ENCODE data around the gene CLASRP.

CLASRP gene

DNA sequence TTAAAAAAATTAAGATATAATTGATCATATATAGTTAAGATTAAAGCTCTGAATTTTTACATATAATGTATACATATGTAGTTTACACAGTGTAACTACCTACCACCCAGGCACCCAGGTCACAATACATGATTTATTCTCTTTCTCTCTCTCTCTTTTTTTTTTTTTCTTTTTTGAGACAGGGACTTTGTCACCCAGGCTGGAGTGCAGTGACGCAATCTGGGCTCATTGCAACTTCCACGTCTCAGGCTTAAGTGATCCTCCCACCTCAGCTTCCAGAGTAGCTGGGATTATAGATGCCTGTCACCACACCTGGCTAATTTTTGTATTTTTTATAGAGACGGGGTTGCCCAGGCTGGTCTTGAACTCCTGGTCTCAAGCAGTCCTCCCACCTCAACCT, 18.8 kb upstream of the CLASRP start:
- no peak for DNase-seq (ENCODE audit: low read depth in 1 of 2, low spot score in 1 of 2)

GRCh38 chr19:45021971-45022370, 16.9 kb upstream of the CLASRP start:
- no peak for DNase-seq (ENCODE audit: low read depth in 1 of 2, low spot score in 1 of 2)

DNA sequence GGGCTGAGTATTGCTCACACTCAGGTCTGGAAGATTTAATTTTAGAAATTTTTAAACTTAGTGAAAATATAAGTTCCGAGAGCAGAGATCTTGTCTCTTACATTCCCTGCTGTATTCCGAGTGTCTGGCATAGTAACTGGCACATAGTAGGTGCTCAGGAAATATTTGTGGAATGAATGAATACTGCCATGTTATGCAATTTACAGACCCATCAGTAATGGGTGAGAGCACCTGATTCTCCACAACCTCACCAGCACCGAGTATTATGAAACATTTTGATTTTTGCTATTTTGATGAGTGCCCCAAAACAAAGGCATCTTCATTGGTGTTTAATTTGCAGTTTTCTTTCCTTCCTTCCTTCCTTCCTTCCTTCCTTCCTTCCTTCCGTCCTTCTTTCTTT, 15.8 kb upstream of the CLASRP start:
- DNase-seq (ENCODE audit: low read depth in 1 of 2, low spot score in 1 of 2), result no peak

DNA sequence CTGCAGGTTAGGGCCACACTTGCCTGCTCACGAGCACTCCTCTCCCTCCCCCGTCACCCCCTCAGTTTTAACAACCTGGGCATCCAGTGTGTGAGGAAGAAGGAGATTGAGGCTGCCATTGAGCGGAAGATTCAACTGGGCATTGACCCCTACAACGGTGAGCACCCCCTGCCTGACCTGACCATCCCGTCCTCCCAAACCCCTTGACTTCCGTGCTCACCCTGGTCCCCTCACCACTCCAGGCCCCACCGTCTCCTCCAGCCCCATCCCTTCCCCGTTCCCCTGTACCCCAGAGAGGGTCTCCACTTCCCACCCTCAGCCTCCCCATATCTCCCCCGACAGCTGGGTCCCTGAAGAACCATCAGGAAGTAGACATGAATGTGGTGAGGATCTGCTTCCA, 13.6 kb upstream of the CLASRP start:
- DNase-seq (ENCODE audit: low read depth in 1 of 2, low spot score in 1 of 2), result no peak

DNA sequence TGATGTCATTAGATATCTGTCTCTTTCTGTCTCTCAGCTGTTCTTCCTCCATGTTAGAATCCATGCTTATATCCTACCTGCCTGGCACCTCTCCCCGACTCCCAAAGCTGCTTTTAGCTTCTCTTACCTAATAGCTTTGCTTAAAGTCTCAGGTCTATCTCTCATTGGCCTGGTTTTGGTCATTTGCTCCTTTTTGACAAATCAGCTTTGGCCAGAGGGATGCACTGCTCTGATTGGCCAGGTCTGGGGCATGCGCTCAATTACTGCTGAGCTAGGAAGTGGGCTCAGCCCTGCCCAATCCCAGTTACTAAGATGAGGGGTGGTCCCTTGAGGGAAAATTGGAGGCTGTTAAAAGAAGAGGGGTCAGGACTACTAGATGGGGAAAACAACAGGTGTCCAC, 11.5 kb upstream of the CLASRP start:
- no peak for DNase-seq (ENCODE audit: low read depth in 1 of 2, low spot score in 1 of 2)

DNA sequence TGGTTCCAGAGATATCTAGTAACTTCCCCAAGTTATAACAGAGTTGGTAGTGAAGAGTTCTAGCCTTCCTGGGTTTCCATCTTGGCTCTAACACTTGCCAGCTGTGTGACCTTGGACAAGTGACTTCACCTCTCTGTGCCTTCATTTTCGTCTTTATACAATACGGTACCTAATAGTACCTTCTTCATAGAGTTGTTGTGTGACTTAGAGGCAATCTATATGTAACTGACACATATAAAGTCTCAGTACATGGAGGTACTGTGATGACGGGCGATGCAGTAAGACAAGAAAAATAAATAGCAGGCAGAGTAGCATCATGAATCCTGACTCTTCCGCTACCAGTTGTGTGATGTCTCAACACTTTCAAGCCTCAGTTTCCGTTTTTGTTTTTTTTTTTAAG, 8.0 kb upstream of the CLASRP start:
- no peak for DNase-seq (ENCODE audit: low read depth in 1 of 2, low spot score in 1 of 2)

GRCh38 chr19:45032421-45032820, 6.4 kb upstream of the CLASRP start:
- no peak for DNase-seq (ENCODE audit: low read depth in 1 of 2, low spot score in 1 of 2)

- DNase-seq (ENCODE audit: low read depth in 1 of 2, low spot score in 1 of 2), result no peak
Measured at GRCh38 chr19:45035755-45036154, 3.1 kb upstream of the CLASRP start.

DNA sequence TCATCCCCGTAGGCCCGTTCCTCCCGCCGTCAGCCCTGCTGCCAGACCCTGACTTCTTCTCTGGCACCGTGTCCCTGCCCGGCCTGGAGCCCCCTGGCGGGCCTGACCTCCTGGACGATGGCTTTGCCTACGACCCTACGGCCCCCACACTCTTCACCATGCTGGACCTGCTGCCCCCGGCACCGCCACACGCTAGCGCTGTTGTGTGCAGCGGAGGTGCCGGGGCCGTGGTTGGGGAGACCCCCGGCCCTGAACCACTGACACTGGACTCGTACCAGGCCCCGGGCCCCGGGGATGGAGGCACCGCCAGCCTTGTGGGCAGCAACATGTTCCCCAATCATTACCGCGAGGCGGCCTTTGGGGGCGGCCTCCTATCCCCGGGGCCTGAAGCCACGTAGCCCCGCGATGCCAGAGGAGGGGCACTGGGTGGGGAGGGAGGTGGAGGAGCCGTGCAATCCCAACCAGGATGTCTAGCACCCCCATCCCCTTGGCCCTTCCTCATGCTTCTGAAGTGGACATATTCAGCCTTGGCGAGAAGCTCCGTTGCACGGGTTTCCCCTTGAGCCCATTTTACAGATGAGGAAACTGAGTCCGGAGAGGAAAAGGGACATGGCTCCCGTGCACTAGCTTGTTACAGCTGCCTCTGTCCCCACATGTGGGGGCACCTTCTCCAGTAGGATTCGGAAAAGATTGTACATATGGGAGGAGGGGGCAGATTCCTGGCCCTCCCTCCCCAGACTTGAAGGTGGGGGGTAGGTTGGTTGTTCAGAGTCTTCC, 1.3 kb upstream of the CLASRP start:
- DNase-seq (ENCODE audit: low read depth in 1 of 2, low spot score in 1 of 2), result no peak

DNA sequence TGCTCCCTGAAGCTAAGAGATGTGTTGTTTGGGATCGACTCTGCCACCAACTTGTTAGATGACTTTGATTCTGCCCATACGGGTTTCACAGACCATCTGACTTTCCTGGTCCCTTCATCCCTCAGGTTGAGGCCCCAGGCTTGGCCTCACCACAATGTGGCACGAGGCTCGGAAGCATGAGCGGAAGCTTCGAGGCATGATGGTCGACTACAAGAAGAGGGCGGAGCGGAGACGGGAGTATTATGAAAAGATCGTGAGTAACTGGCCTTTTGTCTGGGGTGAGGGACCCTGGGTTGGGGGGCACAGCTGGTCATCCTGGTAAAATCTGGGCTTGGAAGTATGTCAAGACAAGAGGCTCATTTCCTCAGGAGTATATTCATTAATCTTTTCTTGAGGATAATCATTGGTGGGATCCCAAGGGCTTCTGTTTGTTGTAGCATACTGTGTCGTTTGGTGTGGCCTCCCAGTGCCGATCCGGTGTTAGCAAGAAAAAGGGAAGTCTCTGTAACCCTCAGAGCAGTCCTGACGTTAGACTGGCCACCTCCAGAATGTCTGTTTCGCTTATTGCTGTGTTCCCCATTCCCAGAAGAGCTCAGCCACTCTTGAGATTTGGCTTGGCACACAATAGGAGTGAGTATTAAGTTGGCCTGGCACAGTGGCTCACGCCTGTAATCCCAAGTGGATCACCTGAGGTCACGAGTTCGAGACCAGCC, 1.4 kb downstream of the CLASRP start:
- DNase-seq (ENCODE audit: low read depth in 1 of 2, low spot score in 1 of 2), result no peak

DNA sequence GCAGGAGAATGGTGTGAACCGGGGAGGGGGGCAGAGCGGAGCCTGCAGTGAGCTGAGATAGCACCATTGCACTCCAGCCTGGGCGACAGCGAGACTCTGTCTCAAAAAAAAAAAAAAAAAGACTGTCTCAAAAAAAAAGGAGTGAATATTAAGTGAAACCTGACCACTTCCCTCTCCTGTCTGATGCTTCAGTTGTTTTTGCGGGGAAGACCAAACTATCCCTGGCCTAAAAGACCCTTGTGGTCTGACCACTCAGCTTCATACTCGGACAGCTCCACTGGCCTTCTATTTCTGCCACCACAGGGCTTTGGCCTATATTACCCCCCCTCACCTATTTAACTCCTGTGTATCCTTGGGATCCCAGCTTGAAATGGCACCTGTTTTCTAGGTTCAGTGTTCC, 2.3 kb downstream of the CLASRP start:
- no peak for DNase-seq (ENCODE audit: low read depth in 1 of 2, low spot score in 1 of 2)

- no peak for DNase-seq (ENCODE audit: low read depth in 1 of 2, low spot score in 1 of 2)
Measured at GRCh38 chr19:45045671-45046353, 7.0 kb downstream of the CLASRP start.

- DNase-seq (ENCODE audit: low read depth in 1 of 2, low spot score in 1 of 2), result no peak
Measured at GRCh38 chr19:45046355-45046754, 7.5 kb downstream of the CLASRP start.

DNA sequence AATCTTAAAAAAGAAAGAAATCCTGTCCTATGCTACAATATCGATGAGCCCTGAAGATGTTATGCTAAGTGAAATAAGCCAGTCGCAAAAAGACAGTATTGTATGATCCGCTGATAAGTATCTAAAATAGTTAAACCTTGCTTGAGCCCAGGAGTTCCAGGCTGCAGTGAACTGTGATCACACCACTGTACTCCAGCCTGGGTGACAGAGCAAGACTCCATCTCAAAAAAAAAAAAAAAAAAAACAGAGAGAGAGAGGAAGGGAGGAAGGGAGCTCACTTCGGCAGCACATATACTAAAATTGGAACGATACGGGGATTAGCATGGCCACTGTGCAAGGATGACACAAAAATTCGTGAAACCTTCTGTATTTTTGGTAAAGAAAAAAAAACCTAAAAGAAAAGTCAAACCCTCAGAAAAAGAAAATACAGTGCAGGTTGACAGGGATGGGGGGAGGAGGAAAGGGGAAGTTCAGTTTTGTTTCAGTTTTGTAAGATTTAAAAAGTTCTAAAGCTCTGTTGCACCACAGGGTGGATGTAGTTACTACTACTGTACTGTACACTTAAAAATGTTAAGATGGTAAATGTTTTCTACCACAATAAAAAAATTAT, 8.4 kb downstream of the CLASRP start:
- no peak for DNase-seq (ENCODE audit: low read depth in 1 of 2, low spot score in 1 of 2)

- DNase-seq (ENCODE audit: low read depth in 1 of 2, low spot score in 1 of 2), result no peak
Measured at GRCh38 chr19:45049073-45049736, 10.4 kb downstream of the CLASRP start.

DNA sequence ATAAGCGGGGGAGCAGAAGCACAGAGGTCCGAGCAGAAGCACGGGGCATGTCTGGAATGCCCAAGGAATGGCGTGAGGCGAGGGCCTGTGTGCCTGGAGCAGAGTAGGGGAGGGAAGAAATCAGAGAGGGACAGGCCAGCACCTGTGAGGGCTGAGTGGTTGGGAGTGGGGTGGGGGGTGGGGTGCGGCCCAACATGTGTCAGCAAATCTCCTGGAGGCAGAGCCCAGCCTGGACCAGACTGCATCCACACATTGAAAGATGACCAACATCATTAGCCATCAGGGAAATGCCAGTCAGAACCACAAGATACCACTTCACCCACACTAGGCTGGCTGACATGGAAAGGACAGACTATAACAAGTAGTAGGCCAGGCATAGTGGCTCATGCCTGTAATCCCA, 11.2 kb downstream of the CLASRP start:
- no peak for DNase-seq (ENCODE audit: low read depth in 1 of 2, low spot score in 1 of 2)

DNA sequence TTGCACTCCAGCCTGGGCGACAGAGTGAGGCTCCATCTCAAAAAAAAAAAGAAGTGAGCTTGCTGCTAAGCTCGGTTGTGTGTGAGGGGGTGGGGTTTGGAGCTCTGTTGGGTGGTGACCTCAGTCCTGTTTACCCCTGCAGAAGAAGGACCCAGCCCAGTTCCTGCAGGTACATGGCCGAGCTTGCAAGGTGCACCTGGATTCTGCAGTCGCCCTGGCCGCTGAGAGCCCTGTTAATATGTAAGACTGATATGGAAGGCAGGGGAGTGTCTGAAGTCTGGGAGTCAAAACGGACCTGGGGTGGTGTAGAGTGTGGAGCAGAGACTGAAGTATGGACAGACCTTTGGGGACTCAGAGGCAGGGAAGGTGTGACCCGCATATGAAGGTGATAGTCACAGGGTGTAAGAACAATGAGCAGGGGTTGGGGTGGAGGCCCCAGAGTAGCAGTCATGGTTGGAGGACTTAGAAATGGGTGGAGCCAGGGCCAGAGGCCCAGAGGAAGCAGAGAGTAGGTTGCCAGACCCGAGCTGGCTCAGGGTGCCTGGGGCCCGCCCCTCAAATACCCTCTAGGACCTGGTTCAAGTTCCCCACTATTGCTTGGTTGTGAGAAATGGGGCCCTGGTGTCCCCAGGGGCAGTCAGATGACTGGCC, 13.2 kb downstream of the CLASRP start:
- DNase-seq (ENCODE audit: low read depth in 1 of 2, low spot score in 1 of 2), result no peak

- no peak for DNase-seq (ENCODE audit: low read depth in 1 of 2, low spot score in 1 of 2)
Measured at GRCh38 chr19:45056831-45057230, 18.0 kb downstream of the CLASRP start.

GRCh38 chr19:45057444-45057843, 18.6 kb downstream of the CLASRP start:
- DNase-seq (ENCODE audit: low read depth in 1 of 2, low spot score in 1 of 2), result no peak

GRCh38 chr19:45058622-45059159, 19.8 kb downstream of the CLASRP start:
- no peak for DNase-seq (ENCODE audit: low read depth in 1 of 2, low spot score in 1 of 2)

Measured in stimulated activated CD4-positive, alpha-beta T cell treated with anti-CD3 and anti-CD28 coated beads, Interleukin-15, amount 100 ng/mL, for 1 hour (primary cell).